MM.1S (cell line): ENCODE data around the gene TMEM184B.

ENCODE experiments used
- DNase-seq: peaks from one replicate; pipeline ENCODE4 v3.0.0-alpha.2; 2015
- H2AFZ ChIP-seq: fragments of 300-600 bp; sonication (generic); 2 replicates; pipeline ENCODE4 v1.6.0; 2016; ENCODE audit warnings: antibody characterized with exemption, low read length
- H3F3A ChIP-seq: fragments of 300-600 bp; sonication (generic); 2 replicates; pipeline ENCODE4 v1.6.1; 2016; ENCODE audit warnings: mild to moderate bottlenecking, antibody characterized with exemption, low read length, moderate library complexity, mixed read lengths; ENCODE audit not compliant: insufficient read depth
- H3K27ac ChIP-seq: fragments of 300-600 bp; sonication (generic); 2 replicates; pipeline ENCODE4 v1.5.1; 2016; ENCODE audit warnings: mild to moderate bottlenecking, low read length
- H3K27me3 ChIP-seq: fragments of 300-600 bp; sonication (generic); replicated peaks from 2 replicates; pipeline ENCODE4 v1.6.0; 2016; ENCODE audit warnings: low read length; ENCODE audit not compliant: insufficient read depth
- H3K36me3 ChIP-seq: fragments of 300-600 bp; sonication (generic); replicated peaks from 2 replicates; pipeline ENCODE4 v1.6.1; 2016; ENCODE audit warnings: mild to moderate bottlenecking, low read length, mixed read lengths; ENCODE audit not compliant: insufficient read depth
- H3K4me1 ChIP-seq: fragments of 300-600 bp; sonication (generic); 2 replicates; pipeline ENCODE4 v1.6.1; 2016; ENCODE audit warnings: low read length, mixed read lengths
- H3K4me2 ChIP-seq: fragments of 300-600 bp; sonication (generic); 2 replicates; pipeline ENCODE4 v1.6.0; 2016; ENCODE audit warnings: low read depth, low read length
- H3K4me3 ChIP-seq: fragments of 300-600 bp; sonication (generic); 2 replicates; pipeline ENCODE4 v1.5.1; 2016; ENCODE audit warnings: low read length, mixed read lengths
- H3K79me2 ChIP-seq: fragments of 300-600 bp; sonication (generic); 2 replicates; pipeline ENCODE4 v1.6.1; 2016; ENCODE audit warnings: mixed run types, low read length, mixed read lengths
- H3K9ac ChIP-seq: fragments of 300-600 bp; sonication (generic); 2 replicates; pipeline ENCODE4 v1.6.1; 2016; ENCODE audit warnings: low read length, mixed read lengths
- H3K9me2 ChIP-seq: fragments of 300-600 bp; sonication (generic); replicated peaks from 2 replicates; pipeline ENCODE4 v1.6.1; 2016; ENCODE audit warnings: mild to moderate bottlenecking, low read length, mixed read lengths; ENCODE audit not compliant: insufficient read depth
- H3K9me3 ChIP-seq: fragments of 300-600 bp; sonication (generic); replicated peaks from 2 replicates; pipeline ENCODE4 v1.6.1; 2016; ENCODE audit warnings: mild to moderate bottlenecking, low read length, mixed read lengths; ENCODE audit not compliant: insufficient read depth
- H4K20me1 ChIP-seq: fragments of 300-600 bp; sonication (generic); 2 replicates; pipeline ENCODE4 v1.6.1; 2016; ENCODE audit warnings: mild to moderate bottlenecking, low read length, moderate library complexity, mixed read lengths; ENCODE audit not compliant: insufficient read depth
- CTCF ChIP-seq: fragments of 300-600 bp; sonication (generic); IDR thresholded peaks from 2 replicates; pipeline ENCODE4 v1.5.1; 2016; ENCODE audit warnings: antibody characterized with exemption, low read length, mixed read lengths
- EZH2 ChIP-seq: fragments of 300-600 bp; sonication (generic); optimal IDR thresholded peaks from 2 replicates; pipeline ENCODE3; 2017; ENCODE audit warnings: low read depth, mild to moderate bottlenecking, antibody characterized with exemption, low read length, mixed read lengths
- EZH2phosphoT487 ChIP-seq: fragments of 300-600 bp; sonication (generic); IDR thresholded peaks from 2 replicates; pipeline ENCODE4 v1.6.1; 2018; ENCODE audit warnings: antibody characterized with exemption, low read length

Gene TMEM184B

GRCh38 chr22:38177044-38177443, 95.8 kb downstream of the TMEM184B start:
- Histone ChIP-seq H3K4me3 (no peak overlapping the region), H3K9ac (peak overlapping the region; percentile 35; the same call in 1 of the 2 replicates), H3K27ac (peak overlapping the region; percentile 57; the same call in 1 of the 2 replicates), H3K36me3 (no peaks in the 10 kb centered on the region), H3K4me1 (peaks cover 28% of the 10 kb centered on the region), H3K4me2 (peak overlapping the region; percentile 40; the same call in 1 of the 2 replicates), H3K79me2 (peaks cover 13% of the 10 kb centered on the region), H3K9me2 (no peaks in the 10 kb centered on the region), H3F3A (peaks cover 22% of the 10 kb centered on the region), H4K20me1 (no peaks in the 10 kb centered on the region), H2AFZ (no peak overlapping the region), H3K27me3 (no peaks in the 10 kb centered on the region), H3K9me3 (no peaks in the 10 kb centered on the region)
- no peak for TF ChIP-seq EZH2phosphoT487
- TF ChIP-seq CTCF: no peak
- no peak for TF ChIP-seq EZH2
- DNase-seq: peak; percentile 28

- Histone ChIP-seq H3K4me2 (no peak overlapping the region), H3K4me1 (peaks cover 26% of the 10 kb centered on the region), H3K27ac (peak overlapping the region; percentile 57; the same call in 1 of the 2 replicates)
These were observed 96.6 kb downstream of the TMEM184B start for GRCh38 chr22:38176170-38176741.

GRCh38 chr22:38175206-38176118, 97.3 kb downstream of the TMEM184B start:
- H3K4me2 ChIP-seq: no peak overlapping the region
- no peak overlapping the region for H3K9ac ChIP-seq

More at GRCh38 chr22:38176170-38176741, 96.6 kb downstream of the TMEM184B start:
- Histone ChIP-seq H3K79me2 (peaks cover 11% of the 10 kb centered on the region), H3K4me3 (no peak overlapping the region), H3K9ac (no peak overlapping the region), H3F3A (peaks cover 20% of the 10 kb centered on the region), H3K27me3 (no peaks in the 10 kb centered on the region), H3K9me3 (no peaks in the 10 kb centered on the region), H3K36me3 (no peaks in the 10 kb centered on the region), H3K9me2 (no peaks in the 10 kb centered on the region), H4K20me1 (no peaks in the 10 kb centered on the region), H2AFZ (no peak overlapping the region)
- no peak for TF ChIP-seq CTCF
- no peak for TF ChIP-seq EZH2
- TF ChIP-seq EZH2phosphoT487: no peak
- DNase-seq: no peak

More at GRCh38 chr22:38175206-38176118, 97.3 kb downstream of the TMEM184B start:
- Histone ChIP-seq H2AFZ (no peak overlapping the region), H3K27ac (no peak overlapping the region), H3K9me3 (no peaks in the 10 kb centered on the region), H3F3A (peaks cover 12% of the 10 kb centered on the region), H3K4me3 (no peak overlapping the region), H3K9me2 (no peaks in the 10 kb centered on the region), H3K36me3 (no peaks in the 10 kb centered on the region), H3K79me2 (peaks cover 8% of the 10 kb centered on the region), H3K4me1 (peaks cover 18% of the 10 kb centered on the region), H4K20me1 (no peaks in the 10 kb centered on the region), H3K27me3 (no peaks in the 10 kb centered on the region)
- no peak for DNase-seq
- TF ChIP-seq CTCF: no peak
- TF ChIP-seq EZH2: no peak
- TF ChIP-seq EZH2phosphoT487: no peak
